ENCODE results near the gene OTOP2. TPM values are rescaled to one million over a fixed set of nuclear protein-coding genes. Genes with fewer than 3 reads are reported as not detected.
A peak's percentile ranks its signal among the peaks of the same experiment; 100 is the strongest.

Gene OTOP2
- total RNA-seq, 2 donors from 2014 or later: not detected

DNA sequence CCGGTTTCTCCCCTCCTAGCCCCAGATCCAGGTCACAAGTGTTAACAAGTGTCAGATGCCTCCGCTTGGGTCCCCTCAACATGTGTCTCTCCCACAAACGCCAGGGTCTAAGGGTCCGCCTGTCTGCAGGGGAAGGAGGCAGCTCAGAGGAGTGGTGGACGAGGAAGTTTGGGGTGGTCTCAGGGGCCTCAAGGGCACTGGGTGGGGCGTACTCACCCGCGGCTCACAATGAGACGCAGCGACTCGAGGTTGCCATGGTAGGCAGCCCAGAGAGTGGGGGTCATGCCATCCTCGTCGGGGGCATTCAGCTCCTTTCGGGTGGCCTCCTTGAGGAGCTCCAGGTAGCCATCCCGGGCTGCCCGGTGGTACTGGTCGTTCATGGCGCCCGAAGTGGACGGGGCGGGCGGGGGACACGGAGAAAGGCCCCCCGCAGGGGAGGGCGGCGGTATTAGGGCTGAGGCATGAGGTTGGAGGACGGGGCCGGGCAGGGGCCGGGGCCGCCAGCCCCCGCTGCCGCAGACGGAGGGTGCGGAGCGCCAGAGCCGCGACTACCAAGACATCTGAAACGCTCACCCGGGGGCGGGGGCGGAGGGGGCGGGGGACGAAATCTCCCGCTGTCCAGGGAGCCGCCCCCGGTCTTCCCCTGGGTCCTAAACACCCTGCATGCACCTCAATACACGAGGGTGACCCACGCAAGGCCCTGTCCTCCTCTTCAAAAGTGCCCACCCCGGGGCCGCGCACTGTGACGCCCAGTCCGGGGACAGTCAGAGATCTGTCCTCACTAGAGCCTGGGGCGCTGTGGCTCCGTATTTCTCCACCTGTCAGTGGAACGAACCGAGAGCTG is 1.2 kb upstream of the OTOP2 start, which contains the start of gene USH1G:
USH1G (minus strand) TSS at position 562 of the 844 bp plus-strand sequence; CDS start at position 380, 182 bp downstream.
- Mint-ChIP-seq H3K27me3 (peaks cover 55% of the 10 kb centered on the region), H3K4me3 (peak within 1 kb of the TSS; percentile 73), H3K4me1 (peaks cover 8% of the 10 kb centered on the region), H3K27ac (no peak within 1 kb of the TSS), H3K36me3 (ENCODE audit: low read depth) (peaks cover 3% of the 10 kb centered on the region)
- DNase-seq (no peak), ATAC-seq (peak; percentile 44)
- no peaks in the 10 kb centered on the region for H3K9me3 ChIP-seq (ENCODE audit: control insufficient read depth, low read length, poor library complexity, severe bottlenecking)

DNA sequence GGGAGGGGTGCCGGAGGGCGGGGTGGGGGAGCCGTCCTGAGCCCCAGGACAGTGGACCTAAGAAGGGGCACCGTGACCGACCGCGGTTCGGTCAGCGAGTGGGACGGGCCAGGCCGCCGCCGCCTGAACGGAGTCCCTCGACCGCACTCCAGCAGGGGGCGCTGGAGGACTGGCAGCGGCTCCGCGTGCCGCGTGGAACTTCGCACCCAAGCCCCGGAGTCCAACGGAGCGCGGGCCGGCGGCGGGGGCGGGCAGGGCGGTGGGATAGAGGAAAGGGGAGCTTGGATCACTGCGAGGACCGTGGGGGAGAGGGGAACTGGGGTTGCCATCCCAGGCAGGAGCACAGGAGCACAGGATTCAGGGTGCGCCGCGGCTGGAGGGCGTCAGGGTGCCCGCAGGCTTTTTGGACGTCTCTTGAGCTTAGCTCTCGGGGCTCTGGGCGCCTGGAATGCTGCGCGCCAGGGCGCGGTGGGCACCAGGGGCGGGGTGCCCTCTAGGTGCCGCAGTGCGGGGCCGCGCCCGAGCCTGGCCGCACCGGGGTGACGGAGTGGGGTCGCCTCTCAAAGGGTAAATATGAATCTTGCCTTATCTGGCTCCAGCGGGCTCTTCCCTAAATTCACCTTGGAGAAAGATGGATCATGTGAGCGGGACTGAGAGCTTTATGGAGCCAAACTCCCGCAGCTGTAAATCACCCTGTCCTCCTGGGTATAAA is 379 bp upstream of the OTOP2 start:
- no peak overlapping the region for H3K27ac Mint-ChIP-seq
- peaks cover 3% of the 10 kb centered on the region for H3K36me3 Mint-ChIP-seq (ENCODE audit: low read depth)
- peak; percentile 80 for ATAC-seq
- peak overlapping the region; percentile 60 for H3K4me3 Mint-ChIP-seq
- DNase-seq: peak; percentile 52 to 78 (median 69)
- peaks cover 8% of the 10 kb centered on the region for H3K4me1 Mint-ChIP-seq
- peaks cover 62% of the 10 kb centered on the region for H3K27me3 Mint-ChIP-seq
- no peaks in the 10 kb centered on the region for H3K9me3 ChIP-seq (ENCODE audit: control insufficient read depth, low read length, poor library complexity, severe bottlenecking)

DNA sequence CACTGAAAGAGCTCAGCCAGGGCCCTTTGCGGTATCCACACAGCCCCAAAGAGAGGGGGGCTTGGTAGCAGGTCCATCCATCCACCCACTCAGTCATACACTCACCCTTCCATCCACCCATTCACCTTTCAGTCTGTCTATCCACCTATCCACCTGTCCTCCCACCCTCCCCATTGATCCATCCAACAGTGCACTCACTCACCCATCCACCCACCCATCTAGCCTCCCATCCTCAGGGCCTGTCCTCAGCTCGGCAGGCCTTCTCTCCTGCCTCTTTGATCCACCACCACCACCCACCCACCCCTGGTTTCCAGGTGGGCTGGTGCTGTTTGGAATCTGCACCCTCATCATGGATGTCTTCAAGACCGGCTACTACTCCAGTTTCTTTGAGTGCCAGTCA is 1.2 kb downstream of the OTOP2 start:
- Mint-ChIP-seq H3K27ac (no peak overlapping the region), H3K4me1 (peaks cover 10% of the 10 kb centered on the region), H3K4me3 (peak overlapping the region; percentile 36), H3K36me3 (ENCODE audit: low read depth) (peaks cover 5% of the 10 kb centered on the region), H3K27me3 (peaks cover 65% of the 10 kb centered on the region)
- DNase-seq (no peak), ATAC-seq (no peak)
- H3K9me3 ChIP-seq (ENCODE audit: control insufficient read depth, low read length, poor library complexity, severe bottlenecking): no peaks in the 10 kb centered on the region

DNA sequence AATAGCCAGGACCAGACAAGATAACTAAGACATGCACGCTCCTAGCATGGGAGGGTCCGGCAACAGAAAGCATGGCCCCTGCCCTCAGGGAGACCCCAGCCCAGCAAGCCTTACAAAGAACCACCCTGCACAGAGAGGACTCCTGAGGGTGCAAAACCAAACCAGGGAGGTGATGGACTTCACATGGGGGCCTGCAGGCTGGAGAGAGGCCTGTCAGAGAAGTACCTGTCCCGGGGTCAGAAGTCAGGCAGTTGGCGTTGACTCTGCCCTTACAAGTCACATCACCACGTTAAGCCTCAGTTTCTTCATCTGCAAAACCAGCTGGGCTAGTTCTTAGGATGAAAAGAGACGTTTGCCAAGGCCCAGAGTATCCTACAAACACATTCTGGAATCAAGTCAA is 4.7 kb downstream of the OTOP2 start:
- H3K36me3 Mint-ChIP-seq (ENCODE audit: low read depth): peaks cover 9% of the 10 kb centered on the region
- no peak for DNase-seq
- H3K27me3 Mint-ChIP-seq: peaks cover 87% of the 10 kb centered on the region
- H3K4me3 Mint-ChIP-seq: no peak overlapping the region
- no peaks in the 10 kb centered on the region for H3K9me3 ChIP-seq (ENCODE audit: control insufficient read depth, low read length, poor library complexity, severe bottlenecking)
- no peak for ATAC-seq
- peaks cover 11% of the 10 kb centered on the region for H3K4me1 Mint-ChIP-seq
- peak overlapping the region; percentile 32 for H3K27ac Mint-ChIP-seq

DNA sequence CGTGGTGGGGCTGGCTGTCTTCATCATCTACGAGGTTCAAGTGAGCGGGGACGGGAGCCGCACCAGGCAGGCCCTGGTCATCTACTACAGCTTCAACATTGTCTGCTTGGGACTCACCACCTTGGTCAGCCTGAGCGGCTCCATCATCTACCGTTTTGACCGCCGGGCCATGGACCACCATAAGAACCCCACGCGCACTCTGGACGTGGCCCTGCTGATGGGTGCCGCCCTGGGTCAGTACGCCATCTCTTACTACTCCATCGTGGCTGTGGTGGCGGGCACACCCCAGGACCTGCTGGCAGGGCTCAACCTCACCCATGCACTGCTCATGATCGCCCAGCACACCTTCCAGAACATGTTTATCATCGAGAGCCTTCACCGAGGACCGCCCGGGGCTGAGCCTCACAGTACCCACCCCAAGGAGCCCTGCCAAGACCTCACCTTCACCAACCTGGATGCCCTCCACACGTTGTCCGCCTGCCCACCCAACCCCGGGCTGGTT is 6.5 kb downstream of the OTOP2 start:
- no peak overlapping the region for H3K27ac Mint-ChIP-seq
- peaks cover 8% of the 10 kb centered on the region for H3K36me3 Mint-ChIP-seq (ENCODE audit: low read depth)
- H3K9me3 ChIP-seq (ENCODE audit: control insufficient read depth, low read length, poor library complexity, severe bottlenecking): no peaks in the 10 kb centered on the region
- no peak for ATAC-seq
- no peak for DNase-seq
- H3K27me3 Mint-ChIP-seq: peaks cover 81% of the 10 kb centered on the region
- peaks cover 5% of the 10 kb centered on the region for H3K4me1 Mint-ChIP-seq
- no peak overlapping the region for H3K4me3 Mint-ChIP-seq

DNA sequence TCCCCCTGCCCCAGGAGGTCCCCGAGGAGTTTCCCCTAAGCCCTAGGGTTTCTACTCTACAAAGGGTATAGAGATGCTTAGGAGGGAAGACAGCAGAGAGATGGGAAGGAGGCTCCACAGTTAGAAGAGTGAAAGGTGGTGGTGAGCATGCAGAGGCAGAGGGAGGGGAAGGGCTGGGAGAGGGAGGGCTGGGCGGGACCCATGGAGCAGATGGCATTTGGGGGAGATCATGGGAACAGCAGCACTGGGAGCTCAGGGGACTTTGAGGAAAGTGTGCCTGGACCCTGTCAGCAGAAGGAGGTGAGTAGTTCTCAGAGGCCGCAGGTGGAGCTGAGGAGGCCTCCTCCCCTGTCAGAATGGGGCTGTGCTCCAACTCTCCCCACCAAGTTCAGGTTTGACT is 11.0 kb downstream of the OTOP2 start:
- Mint-ChIP-seq H3K4me1 (peaks cover 9% of the 10 kb centered on the region), H3K27ac (no peak overlapping the region), H3K27me3 (peaks cover 78% of the 10 kb centered on the region), H3K4me3 (no peak overlapping the region), H3K36me3 (ENCODE audit: low read depth) (peaks cover 10% of the 10 kb centered on the region)
- DNase-seq (no peak), ATAC-seq (no peak)
- H3K9me3 ChIP-seq (ENCODE audit: control insufficient read depth, low read length, poor library complexity, severe bottlenecking): no peaks in the 10 kb centered on the region

DNA sequence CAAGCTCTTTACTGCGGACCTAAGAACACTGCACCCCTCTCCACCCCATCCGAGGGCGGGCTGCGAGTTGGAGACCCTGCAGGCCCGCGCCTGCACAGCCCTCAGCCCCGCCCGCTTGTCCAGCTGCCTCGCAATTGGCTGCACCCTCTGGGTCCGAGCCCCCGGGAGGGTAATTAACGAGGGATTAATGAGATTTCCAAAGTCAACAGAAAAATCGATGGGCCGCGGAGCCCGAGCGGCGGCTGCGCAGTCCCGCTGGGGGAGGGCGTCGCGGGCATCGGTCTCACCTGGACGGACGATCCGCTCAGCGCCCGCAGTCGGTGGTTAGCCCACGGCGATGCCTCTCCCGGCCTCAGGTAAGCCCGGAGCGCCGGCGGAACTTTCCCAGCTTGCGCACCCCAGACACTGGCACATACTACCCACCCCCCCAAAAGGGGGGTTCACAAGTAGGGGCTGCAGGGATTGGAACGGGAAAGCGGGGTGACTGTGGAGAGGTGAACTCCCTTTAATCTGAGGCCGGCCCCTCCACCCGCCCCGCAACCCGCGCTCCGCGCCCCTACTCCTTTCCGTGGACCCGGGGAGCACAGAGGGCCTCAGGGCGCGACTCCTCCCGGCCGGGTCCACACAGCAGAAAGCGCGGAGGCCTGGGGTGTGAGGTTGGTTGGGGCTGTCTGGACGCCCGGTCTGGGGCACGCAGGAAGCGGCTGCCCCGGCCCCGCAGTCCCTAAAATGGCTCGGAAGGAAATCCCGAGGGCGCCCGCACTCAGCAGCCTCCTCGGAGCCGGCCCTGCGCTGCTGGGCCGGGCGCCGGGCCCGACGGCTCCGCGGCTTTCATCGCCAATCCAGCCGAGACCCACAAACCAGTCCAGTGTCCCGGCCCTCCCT is 11.8 kb downstream of the OTOP2 start, which contains the start of gene OTOP3:
OTOP3 (plus strand) TSS at position 314 of the 885 bp plus-strand sequence; CDS start at position 338, 24 bp downstream.
- Mint-ChIP-seq H3K4me3 (no peak within 1 kb of the TSS), H3K36me3 (ENCODE audit: low read depth) (peaks cover 6% of the 10 kb centered on the region), H3K27ac (no peak within 1 kb of the TSS), H3K4me1 (peaks cover 9% of the 10 kb centered on the region), H3K27me3 (peaks cover 78% of the 10 kb centered on the region)
- DNase-seq: no peak
- H3K9me3 ChIP-seq (ENCODE audit: control insufficient read depth, low read length, poor library complexity, severe bottlenecking): no peaks in the 10 kb centered on the region
- no peak for ATAC-seq

DNA sequence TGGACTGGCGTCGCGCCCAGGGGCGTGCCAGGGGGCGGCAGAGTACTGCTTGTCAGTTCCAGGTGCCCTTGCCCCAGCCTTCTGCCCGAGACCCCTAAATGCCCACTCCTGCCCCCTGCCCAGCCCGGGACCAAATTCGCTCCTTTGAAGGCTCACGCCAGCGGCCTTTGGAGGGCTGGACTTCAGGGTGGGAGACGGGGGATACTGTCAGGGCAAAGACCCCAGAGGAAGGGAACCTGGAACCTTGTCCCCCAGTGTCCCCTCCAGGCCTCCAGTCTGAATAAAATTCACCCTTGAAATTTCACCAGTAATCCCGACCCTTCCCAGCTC is 12.4 kb downstream of the OTOP2 start:
- H3K9me3 ChIP-seq (ENCODE audit: control insufficient read depth, low read length, poor library complexity, severe bottlenecking): no peaks in the 10 kb centered on the region
- ATAC-seq (no peak), DNase-seq (no peak)
- H3K27me3 Mint-ChIP-seq: peaks cover 74% of the 10 kb centered on the region
- no peak overlapping the region for H3K4me3 Mint-ChIP-seq
- H3K4me1 Mint-ChIP-seq: peaks cover 6% of the 10 kb centered on the region
- peaks cover 6% of the 10 kb centered on the region for H3K36me3 Mint-ChIP-seq (ENCODE audit: low read depth)
- H3K27ac Mint-ChIP-seq: no peak overlapping the region

DNA sequence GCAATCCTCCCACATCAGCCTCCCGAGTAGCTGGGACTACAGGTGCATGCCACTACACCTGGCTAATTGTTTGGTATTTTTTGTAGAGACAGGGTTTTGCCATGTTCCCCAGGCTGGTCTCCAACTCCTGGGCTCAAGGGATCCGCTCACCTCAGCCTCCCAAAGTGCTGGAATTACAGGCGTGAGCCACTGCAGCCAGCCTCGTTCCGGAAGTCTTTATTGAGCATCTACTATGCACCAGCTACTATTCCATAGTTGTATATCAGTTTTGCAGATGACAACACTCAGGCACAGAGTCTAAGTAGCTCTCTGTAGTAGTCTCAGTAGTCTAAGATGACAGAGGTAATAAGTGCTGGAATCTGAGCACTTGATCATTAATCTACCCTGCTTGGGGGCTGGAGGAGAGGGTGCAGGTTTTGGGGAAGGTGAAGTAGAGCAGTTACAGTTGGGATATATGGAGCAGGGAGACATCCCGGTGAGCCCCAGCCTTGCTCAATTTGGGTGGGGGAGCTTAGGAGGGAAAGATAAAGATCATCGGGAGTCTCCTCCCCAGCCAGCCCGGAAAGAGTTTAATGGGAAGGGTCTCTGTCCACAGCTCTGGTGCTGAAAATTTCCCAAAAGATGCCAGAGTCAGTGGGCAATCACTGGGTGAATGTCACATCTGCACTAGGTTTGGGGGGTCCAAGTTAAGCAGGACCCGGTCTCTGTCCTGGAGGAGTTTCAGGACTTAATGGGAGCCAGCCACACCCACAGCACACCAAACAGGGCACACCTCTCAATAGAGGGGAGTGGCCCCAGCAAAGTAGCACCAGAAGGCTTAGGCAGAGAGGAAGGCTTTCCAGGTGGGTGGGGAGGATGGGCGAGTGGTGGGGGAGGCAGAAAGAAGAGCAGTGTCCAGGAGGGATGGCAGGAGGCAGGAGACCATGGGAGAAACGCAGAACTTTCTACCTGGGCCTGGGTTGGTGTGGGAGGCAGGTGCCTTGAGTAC is 13.3 kb downstream of the OTOP2 start:
- DNase-seq (no peak), ATAC-seq (no peak)
- peaks cover 6% of the 10 kb centered on the region for H3K36me3 Mint-ChIP-seq (ENCODE audit: low read depth)
- H3K9me3 ChIP-seq (ENCODE audit: control insufficient read depth, low read length, poor library complexity, severe bottlenecking): no peaks in the 10 kb centered on the region
- peaks cover 6% of the 10 kb centered on the region for H3K4me1 Mint-ChIP-seq
- no peak overlapping the region for H3K27ac Mint-ChIP-seq
- no peak overlapping the region for H3K4me3 Mint-ChIP-seq
- H3K27me3 Mint-ChIP-seq: peaks cover 72% of the 10 kb centered on the region

DNA sequence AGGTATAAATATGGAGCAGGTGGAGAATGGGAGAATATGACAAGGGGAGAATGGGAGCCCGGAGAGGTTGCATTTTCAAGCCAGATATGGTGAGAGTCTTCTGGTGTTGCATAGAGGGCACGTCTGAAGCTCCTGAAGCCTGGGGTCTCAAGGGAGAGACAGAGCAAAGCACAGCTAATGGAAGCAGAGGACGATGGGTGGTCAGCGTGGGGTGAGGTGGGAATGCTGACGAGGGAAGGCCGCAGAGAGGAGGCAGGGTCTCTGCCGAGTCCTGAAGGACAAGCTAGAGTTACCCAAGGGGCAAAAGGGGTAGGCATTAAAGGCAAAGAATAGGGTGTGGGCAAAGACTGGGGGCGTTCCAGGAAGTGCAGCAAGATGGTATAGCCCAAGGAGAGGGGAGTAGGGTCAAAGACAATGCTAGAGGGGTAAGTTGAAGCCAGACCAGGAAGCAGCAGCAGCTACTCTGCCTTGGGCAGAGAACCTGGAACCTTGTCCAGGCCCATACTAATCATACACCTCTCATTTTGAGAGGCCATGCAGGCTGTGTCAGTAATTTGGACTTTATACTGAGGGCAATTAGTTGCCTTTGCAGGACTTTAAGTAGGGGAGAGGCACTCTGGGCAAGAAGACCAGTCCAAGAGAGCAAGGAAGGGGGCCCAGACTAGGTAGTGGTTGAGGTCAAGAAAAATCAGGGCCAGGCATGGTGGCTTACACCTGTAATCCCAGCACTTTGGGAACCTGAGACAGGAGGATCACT is 14.3 kb downstream of the OTOP2 start:
- Mint-ChIP-seq H3K36me3 (ENCODE audit: low read depth) (peaks cover 6% of the 10 kb centered on the region), H3K27me3 (peaks cover 72% of the 10 kb centered on the region), H3K4me1 (peaks cover 6% of the 10 kb centered on the region), H3K27ac (no peak overlapping the region), H3K4me3 (no peak overlapping the region)
- no peak for DNase-seq
- ATAC-seq: no peak
- no peaks in the 10 kb centered on the region for H3K9me3 ChIP-seq (ENCODE audit: control insufficient read depth, low read length, poor library complexity, severe bottlenecking)

DNA sequence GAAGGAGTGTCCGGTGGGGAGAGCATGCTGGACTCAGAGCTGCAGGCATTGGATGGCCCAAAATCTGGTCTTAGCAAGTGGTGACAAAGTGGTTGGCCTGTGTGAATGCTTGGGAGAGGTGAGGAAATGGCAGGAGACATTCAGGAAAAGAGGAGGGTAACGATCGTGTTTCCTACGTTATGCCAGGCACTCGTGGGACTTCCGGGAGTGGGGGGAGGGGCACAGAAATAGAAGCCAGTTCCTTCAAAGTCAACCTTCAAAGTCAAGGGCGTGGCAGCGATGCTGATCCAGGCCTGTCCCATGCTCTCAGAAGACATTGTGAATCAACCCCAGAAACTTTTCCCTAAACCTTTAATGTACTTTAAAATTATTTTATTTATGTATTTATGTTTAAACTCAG is 15.5 kb downstream of the OTOP2 start:
- peaks cover 71% of the 10 kb centered on the region for H3K27me3 Mint-ChIP-seq
- DNase-seq: no peak
- no peak overlapping the region for H3K27ac Mint-ChIP-seq
- peaks cover 6% of the 10 kb centered on the region for H3K4me1 Mint-ChIP-seq
- no peaks in the 10 kb centered on the region for H3K9me3 ChIP-seq (ENCODE audit: control insufficient read depth, low read length, poor library complexity, severe bottlenecking)
- no peak for ATAC-seq
- peaks cover 6% of the 10 kb centered on the region for H3K36me3 Mint-ChIP-seq (ENCODE audit: low read depth)
- no peak overlapping the region for H3K4me3 Mint-ChIP-seq
